HG02678 (cell line): ENCODE results near the gene RPTOR.
"Not testable (repeated sequence)": the region's sequence is repeated elsewhere in the genome, so short reads cannot be mapped to it uniquely, and the experiment has no call there.

Source experiments
- ATAC-seq: cut with Tn5 transposase; IDR thresholded peaks from one replicate; pipeline ENCODE4 v1.9.1; 2021; ENCODE audit warnings: mild to moderate bottlenecking, moderate library complexity; ENCODE audit not compliant: unreplicated experiment

RPTOR gene

DNA sequence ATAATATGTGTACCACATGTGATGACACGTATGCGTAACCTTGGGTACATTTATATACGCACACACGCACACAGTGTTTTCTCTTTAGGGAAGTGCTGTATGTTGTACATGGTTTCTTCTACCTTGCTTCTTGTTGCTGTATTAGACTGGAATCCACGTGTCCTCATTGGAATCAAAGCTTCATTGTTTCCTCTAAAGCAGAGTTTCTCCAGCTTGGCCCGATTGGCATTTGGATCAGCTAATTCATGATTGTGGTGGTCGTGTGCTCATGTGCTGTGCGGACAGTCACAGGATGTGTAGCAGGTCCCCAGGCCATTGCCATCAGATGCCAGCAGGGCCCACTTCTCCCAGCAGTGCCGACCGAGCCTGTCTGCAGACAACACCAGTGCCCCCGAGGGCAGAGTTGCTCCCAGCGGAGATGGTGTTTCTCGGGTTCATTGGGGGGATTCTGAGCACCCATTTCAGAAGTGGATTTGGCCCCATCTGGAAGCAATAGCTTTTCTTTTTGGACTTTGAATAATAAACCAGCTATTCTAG lies 148.4 kb downstream of the RPTOR start:
- no peak for ATAC-seq

DNA sequence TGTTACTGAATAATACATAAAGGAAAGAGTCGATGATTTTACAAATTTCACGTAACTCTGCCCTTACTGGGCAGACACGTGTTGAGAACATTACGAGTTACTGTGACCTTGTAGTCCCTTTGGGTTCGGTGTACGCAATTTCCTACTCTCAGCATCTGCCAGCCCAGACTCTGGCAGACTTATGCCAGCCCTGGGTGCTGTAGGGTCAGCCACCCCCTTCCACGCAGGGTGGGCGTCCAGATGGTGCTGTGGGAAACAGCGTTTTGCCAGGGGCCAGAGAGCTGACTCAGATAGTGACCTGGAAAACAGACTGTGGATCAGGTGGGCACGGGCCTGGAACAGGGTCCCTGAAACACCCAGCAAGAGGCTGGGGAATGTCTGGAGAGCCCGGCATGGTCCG lies 148.9 kb downstream of the RPTOR start:
- ATAC-seq = no peak

DNA sequence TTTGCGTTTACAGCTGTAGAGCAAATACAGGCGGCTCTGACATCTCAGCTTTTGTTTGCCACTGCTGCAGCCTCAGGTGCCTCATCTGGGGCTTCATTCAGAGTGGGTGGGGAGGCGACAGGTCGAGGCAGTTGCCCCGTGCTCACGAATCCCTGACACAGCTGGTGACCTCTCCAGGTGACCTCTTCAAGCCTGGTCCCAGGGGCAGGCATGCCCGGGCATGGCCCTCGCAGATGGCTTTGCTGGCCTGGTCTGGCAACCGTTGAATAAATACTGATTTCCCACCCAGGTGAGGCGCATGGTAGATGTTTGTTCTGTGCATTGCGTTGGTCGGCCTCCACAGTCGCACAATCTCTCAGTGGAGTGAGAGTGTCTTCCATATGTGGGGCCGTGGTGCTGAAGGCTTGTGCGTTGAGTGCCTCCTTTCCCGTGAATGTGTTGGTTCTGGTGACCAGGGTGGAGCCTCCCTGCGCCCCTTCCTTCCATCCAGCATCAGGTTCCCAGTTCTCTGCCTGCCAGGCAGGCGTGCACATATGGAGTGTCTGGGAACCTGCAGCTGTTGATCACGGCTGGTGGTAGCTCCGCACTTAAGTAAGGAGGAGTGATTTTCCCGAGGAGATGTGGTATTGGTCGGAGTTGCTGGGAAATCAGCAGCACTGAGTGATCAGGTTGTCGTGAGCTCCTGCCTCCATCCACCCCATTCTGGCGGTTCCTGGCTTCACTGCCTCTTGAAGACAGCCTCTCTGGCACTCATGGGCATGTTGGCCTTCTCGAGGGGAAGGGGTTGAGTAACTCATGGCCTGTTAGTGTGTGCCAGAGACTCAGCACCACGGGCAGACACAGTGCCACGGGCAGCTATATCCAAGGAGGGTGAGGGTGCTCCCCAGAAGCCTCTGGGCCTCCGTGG lies 149.7 kb downstream of the RPTOR start:
- no peak for ATAC-seq

GRCh38 chr17:80694992-80695912 lies 150.6 kb downstream of the RPTOR start:
- ATAC-seq = no peak

DNA sequence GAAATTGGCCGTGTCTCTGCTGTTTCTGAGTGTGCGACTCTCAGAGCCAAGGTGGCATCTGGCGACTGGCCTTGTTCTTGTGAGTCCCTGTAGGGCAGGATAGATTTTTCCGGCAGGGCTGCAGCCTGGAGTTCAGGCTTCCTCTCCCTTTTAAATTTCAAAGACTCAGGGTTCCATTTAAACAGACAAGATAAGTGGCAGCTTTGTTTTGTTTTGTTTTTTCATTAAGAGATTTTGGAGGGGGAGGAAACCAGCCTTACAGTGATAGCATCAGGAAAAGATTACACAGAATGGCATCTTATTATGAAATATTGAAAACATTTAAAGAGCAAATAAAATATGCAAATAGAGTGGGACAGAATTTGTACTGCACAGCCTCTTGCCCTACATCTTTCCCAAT lies 151.3 kb downstream of the RPTOR start:
- no peak for ATAC-seq

- ATAC-seq = no peak
These were observed 151.8 kb downstream of the RPTOR start for GRCh38 chr17:80696456-80696855.

GRCh38 chr17:80696964-80697363 lies 152.3 kb downstream of the RPTOR start:
- no peak for ATAC-seq

DNA sequence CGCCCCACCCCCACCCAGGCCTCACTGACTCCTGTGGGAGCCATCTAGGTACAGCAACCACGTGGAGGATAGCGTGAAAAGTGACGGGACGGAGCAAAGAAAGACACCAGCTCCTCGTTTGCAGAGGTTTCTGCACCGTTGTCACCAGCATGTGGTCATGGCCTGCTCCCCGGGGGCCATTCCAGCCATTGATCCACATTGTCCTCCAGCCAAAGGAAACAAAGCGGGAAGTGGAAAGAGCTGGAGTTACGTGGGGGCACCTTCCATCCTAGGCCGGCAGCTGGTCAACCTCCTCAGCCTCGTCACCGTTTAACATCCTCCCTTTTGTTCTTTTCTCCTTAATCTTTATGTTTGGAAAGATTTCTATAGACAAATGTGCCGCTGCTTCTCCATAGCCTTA lies 153.7 kb downstream of the RPTOR start:
- no peak for ATAC-seq

DNA sequence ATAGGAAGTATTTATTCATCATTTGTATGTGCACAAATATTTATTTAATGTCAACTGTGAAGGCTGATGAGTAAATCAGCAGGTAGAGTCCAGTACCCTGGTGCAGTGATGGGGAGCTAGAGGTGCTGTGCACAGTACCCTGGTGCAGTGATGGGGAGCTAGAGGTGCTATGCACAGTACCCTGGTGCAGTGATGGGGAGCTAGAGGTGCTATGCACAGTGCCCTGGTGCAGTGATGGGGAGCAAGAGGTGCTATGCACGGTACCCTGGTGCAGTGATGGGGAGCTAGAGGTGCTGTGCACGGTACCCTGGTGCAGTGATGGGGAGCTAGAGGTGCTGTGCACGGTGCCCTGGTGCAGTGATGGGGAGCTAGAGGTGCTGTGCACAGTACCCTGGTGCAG lies 154.6 kb downstream of the RPTOR start:
- not testable (repeated sequence) for ATAC-seq

- no peak for ATAC-seq
These were observed 157.1 kb downstream of the RPTOR start for GRCh38 chr17:80701730-80702129.

GRCh38 chr17:80702315-80703141 lies 157.9 kb downstream of the RPTOR start:
- no peak for ATAC-seq

DNA sequence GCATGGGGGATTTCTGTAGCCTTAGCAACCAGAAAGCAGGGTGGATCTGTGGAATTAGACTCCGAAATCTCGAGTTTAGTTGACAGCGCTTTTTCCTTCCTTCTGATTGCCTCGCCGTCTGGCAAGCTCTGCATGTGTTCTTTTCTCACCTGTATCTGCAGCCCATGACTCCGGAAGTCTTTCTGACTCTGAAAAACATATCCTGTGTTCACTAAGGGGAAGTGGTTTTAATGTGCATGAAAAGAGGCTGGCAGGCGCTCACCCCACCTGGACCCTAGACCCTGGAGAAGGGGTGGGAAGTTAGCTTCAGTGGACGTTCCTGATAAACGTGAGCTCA lies 158.5 kb downstream of the RPTOR start:
- no peak for ATAC-seq

DNA sequence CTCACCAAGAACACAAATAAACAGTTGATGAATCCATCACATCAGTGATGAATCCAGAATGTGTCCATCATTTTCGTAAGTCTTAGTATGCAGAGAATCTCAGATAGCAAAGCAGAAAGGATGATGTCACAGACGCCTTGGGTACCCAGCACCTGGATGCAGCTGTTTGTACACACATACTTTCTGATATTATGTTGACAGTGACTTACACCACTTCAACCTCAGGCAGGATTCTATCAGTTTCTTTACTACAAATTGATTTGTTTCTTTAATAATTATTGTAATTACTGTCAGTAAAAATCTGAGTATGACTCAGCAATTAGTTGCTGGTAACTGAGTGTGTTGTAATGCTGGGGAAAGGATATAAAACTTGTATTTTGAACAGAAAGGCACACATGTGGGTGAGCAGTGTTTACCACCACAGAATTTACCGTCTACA lies 159.8 kb downstream of the RPTOR start:
- ATAC-seq = no peak

GRCh38 chr17:80704894-80705293 lies 160.3 kb downstream of the RPTOR start:
- no peak for ATAC-seq

DNA sequence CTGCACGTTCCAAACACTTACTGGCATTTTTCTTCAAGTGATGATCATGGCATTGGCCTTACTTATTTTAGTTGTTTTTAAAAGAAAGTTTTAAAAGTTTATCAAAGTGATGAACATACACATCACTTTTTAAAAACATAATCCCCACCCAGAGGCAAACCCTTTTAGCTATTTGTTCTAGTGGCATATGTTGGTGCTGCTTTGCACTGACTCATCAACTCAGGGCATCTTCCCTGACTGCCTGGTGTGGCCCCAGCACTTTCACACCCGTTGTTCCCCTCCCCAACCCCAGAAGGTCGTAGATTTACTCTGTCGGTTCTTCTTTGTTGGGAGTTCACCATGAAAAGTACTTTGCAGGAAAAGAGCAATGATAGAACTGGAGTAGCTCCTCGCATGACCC lies 161.3 kb downstream of the RPTOR start:
- no peak for ATAC-seq

DNA sequence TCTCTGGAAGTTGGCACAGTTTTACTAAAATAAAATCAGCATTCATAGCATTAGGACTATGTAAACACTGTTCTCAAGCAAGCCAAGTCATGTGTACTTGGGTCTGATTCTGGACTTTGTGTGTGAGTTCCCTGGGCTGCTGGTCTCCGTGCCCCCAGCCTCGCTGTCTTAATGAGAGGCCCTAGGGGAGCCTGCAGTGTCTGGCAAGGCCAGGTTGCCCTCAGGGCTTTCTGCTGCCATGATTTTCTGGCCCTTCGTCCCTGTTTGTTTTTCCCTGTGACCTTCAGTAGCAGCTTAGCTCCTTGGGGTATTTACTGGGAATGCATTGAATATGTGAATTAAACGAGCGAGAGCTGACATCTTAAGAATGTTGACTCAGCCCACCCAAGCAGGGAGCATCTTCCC lies 161.8 kb downstream of the RPTOR start:
- ATAC-seq = no peak

GRCh38 chr17:80708480-80708879 lies 163.8 kb downstream of the RPTOR start:
- ATAC-seq = no peak

- no peak for ATAC-seq
These were observed 164.6 kb downstream of the RPTOR start for GRCh38 chr17:80709090-80709695.

DNA sequence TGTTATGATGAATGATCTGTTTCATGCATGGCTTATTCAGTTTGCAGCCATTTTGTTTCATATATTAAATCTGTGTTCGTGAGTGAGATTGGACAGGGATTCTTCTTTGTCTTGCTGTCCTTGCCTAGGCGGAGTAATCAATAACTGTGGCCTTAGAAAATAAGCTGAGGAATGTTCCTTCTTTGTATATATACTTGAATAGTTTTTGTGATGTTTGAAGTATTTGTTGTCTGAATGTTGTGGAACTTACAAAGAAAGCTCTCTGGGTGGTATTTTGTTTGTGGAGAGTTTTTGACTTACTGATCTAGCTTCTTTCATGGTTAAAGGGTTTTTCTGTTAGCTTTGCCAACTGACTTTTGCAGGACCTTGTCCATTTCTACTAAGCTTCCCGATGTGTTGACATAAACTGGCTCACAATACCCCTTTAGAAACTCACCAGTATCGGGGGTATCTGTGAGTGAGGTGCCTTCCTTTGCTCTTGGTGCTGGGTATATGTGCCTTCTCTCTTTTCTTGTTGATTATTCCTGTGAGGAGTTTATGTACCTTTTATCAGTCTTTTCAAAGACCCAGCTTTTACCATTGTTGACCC lies 166.2 kb downstream of the RPTOR start:
- no peak for ATAC-seq

- ATAC-seq = no peak
These were observed 167.5 kb downstream of the RPTOR start for GRCh38 chr17:80712089-80712488.
